HEK293 (cell line): Measurements from ENCODE around the gene TAF11L9.

Experiments
- CTCF ChIP-seq: fragments of 450-650 bp; formaldehyde crosslinking; IDR thresholded peaks from 2 replicates; pipeline ENCODE4 v1.5.1; 2016; ENCODE audit warnings: missing biosample characterization, missing genetic modification characterization
- REST ChIP-seq: fragments of 450-650 bp; formaldehyde crosslinking; IDR thresholded peaks from 2 replicates; pipeline ENCODE4 v1.5.1; 2016; ENCODE audit warnings: missing biosample characterization, missing genetic modification characterization
- TCF7L2 ChIP-seq: IDR thresholded peaks from 2 replicates; pipeline ENCODE4 v1.6.1; 2011; ENCODE audit warnings: low read depth, mild to moderate bottlenecking, inconsistent platforms, low read length, moderate library complexity, borderline replicate concordance
- ZBTB49 ChIP-seq: fragments of 450-650 bp; formaldehyde crosslinking; IDR thresholded peaks from 2 replicates; pipeline ENCODE4 v1.5.1; 2016; ENCODE audit warnings: missing biosample characterization, missing genetic modification characterization, low read depth
- ZNF354C ChIP-seq: fragments of 450-650 bp; formaldehyde crosslinking; IDR thresholded peaks from 2 replicates; pipeline ENCODE4 v1.5.1; 2016; ENCODE audit warnings: missing biosample characterization, missing genetic modification characterization, low read depth, borderline replicate concordance
- ZNF510 ChIP-seq: fragments of 450-650 bp; formaldehyde crosslinking; IDR thresholded peaks from 2 replicates; pipeline ENCODE4 v1.5.1; 2018; ENCODE audit warnings: mild to moderate bottlenecking, missing genetic modification characterization, missing biosample characterization; ENCODE audit not compliant: insufficient replicate concordance

GRCh38 chr5:17604951-17605350 lies 10.8 kb upstream of the TAF11L9 start:
- no peak for TF ChIP-seq ZNF354C (tag by site-specific recombination)
- TF ChIP-seq ZBTB49 (tag by site-specific recombination) = no peak
- no peak for TF ChIP-seq CTCF (tag by site-specific recombination)
- no peak for TF ChIP-seq TCF7L2
- TF ChIP-seq REST (tag by site-specific recombination) = no peak
- TF ChIP-seq ZNF510 = no peak
